Activated effector memory CD4-positive, alpha-beta T cell treated with Interleukin-2 at 50 U/mL for 16 hours (primary cell): ENCODE data around the gene S100A6.

Experiments
- DNase-seq: peaks from one replicate; pipeline ENCODE4 v3.0.0-alpha.2; 2020

S100A6 gene

GRCh38 chr1:153544453-153545066, 8.8 kb upstream of the S100A6 start:
- no peak for DNase-seq

- DNase-seq = no peak
Measured at GRCh38 chr1:153543736-153544135, 7.9 kb upstream of the S100A6 start.

- DNase-seq = no peak
Measured at GRCh38 chr1:153542956-153543711, 7.3 kb upstream of the S100A6 start.

GRCh38 chr1:153541641-153542590, 6.1 kb upstream of the S100A6 start:
- DNase-seq = no peak

- DNase-seq = peak; percentile 60
Measured at GRCh38 chr1:153540394-153541361, 4.9 kb upstream of the S100A6 start, which contains the start of gene S100A5. Gene S100A5, minus strand, starts transcription at chr1:153540934. Its CDS starts 743 bp downstream, at chr1:153540191.

GRCh38 chr1:153539395-153540093, 3.8 kb upstream of the S100A6 start:
- no peak for DNase-seq

GRCh38 chr1:153538315-153538821, 2.6 kb upstream of the S100A6 start:
- DNase-seq = no peak

- no peak for DNase-seq
Measured at GRCh38 chr1:153537376-153537730, 1.6 kb upstream of the S100A6 start.

- no peak for DNase-seq
Measured at GRCh38 chr1:153536671-153537375, 1.0 kb upstream of the S100A6 start.

- DNase-seq = peak; percentile 81
Measured at GRCh38 chr1:153536012-153536670, 350 bp upstream of the S100A6 start.

GRCh38 chr1:153534925-153535241, 908 bp downstream of the S100A6 start:
- DNase-seq = no peak

GRCh38 chr1:153534226-153534924, 1.4 kb downstream of the S100A6 start:
- no peak for DNase-seq

GRCh38 chr1:153533689-153534201, 2.0 kb downstream of the S100A6 start:
- DNase-seq = peak; percentile 15

GRCh38 chr1:153532769-153533599, 2.8 kb downstream of the S100A6 start:
- peak; percentile 72 for DNase-seq

- peak; percentile 42 for DNase-seq
Measured at GRCh38 chr1:153532181-153532580, 3.6 kb downstream of the S100A6 start.

- DNase-seq = no peak
Measured at GRCh38 chr1:153531638-153532037, 4.2 kb downstream of the S100A6 start.

GRCh38 chr1:153527683-153528040, 8.1 kb downstream of the S100A6 start:
- no peak for DNase-seq

- DNase-seq = no peak
Measured at GRCh38 chr1:153527023-153527682, 8.6 kb downstream of the S100A6 start.
